Fibroblast of upper back skin (primary cell): Measurements from ENCODE around the gene TNFRSF21.
"Not testable (repeated sequence)": the region's sequence is repeated elsewhere in the genome, so short reads cannot be mapped to it uniquely, and the experiment has no call there.

Experiments used
- DNase-seq: peaks from one replicate; pipeline ENCODE4 v3.0.0-alpha.2; 2013

The TNFRSF21 gene

GRCh38 chr6:47321577-47321976 is 11.9 kb upstream of the TNFRSF21 start:
- DNase-seq, result no peak

- DNase-seq, result no peak
These were observed 10.2 kb upstream of the TNFRSF21 start for GRCh38 chr6:47319867-47320266.

- no peak for DNase-seq
These were observed 9.7 kb upstream of the TNFRSF21 start for GRCh38 chr6:47319382-47319781.

DNA sequence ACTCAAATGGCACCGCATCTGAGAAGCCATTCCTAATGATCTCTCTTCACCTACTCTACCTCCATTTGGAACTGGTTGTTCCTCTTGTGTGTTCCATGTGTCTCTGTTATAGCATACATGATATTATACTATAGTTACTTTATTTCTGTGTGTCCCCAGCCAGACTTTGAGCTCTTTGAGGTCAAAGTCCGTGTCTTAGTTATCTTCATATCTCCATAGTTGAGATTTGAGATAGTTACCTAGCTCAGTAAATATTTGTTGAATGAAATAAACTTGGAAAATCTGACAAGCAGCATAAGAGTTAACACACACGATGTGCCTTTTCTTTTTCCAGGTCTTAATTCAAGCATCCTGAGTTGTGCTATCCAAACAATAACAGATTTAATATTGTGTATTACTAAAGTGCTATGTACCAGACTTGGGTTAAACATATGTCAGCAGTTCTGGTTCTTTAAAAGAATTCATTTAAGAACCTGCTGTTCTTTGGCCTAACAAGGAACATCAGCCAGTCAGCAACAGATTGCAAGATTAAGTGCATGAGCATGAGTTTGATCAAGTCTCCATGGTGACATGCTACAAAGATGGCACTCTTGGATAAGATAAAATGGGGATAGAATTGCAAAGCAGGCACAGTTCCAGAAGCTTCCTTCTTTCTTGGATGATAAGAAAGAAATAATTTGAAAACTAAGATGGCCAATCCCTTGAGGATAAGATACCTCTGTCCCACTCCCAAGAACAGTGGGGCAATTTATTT is 8.7 kb upstream of the TNFRSF21 start:
- no peak for DNase-seq

DNA sequence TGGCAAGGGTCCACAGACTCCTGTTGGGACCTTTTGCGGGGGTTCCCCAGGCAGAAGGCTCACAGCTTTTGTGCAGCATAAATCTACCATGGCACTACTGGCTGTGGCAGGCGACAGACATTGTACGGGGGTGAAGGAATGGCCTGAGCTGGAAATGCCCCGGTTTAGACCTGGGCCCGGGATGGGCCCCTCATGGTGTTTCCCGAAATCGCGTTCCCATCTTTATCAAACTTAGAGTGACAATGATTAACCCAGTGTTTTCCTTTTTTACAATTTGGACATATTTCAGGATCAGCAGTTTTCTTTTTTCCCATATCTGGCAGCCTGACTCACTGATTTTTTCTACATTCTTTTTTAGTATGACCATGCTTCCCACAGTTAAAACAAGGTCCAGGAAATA is 5.5 kb upstream of the TNFRSF21 start:
- not testable (repeated sequence) for DNase-seq

GRCh38 chr6:47310131-47310480 is 401 bp upstream of the TNFRSF21 start:
- no peak for DNase-seq

- DNase-seq, result peak; percentile 7
These were observed 984 bp downstream of the TNFRSF21 start for GRCh38 chr6:47308552-47309290.

DNA sequence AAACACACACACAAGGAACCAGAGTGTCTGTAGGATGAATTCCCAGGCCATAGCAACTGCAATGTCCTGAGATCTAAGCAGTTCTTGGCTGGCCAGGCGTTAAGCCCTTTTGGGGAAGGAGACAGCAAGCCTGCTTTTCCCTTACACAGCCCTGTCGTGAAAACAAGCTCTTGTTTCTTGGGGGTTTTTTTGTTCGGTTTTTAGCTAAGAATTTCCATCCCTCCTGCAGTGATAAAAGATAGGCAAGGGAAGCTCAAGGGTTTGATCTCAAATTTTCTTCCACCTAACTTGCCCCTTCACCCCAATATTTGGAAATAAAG is 1.5 kb downstream of the TNFRSF21 start:
- DNase-seq, result no peak

DNA sequence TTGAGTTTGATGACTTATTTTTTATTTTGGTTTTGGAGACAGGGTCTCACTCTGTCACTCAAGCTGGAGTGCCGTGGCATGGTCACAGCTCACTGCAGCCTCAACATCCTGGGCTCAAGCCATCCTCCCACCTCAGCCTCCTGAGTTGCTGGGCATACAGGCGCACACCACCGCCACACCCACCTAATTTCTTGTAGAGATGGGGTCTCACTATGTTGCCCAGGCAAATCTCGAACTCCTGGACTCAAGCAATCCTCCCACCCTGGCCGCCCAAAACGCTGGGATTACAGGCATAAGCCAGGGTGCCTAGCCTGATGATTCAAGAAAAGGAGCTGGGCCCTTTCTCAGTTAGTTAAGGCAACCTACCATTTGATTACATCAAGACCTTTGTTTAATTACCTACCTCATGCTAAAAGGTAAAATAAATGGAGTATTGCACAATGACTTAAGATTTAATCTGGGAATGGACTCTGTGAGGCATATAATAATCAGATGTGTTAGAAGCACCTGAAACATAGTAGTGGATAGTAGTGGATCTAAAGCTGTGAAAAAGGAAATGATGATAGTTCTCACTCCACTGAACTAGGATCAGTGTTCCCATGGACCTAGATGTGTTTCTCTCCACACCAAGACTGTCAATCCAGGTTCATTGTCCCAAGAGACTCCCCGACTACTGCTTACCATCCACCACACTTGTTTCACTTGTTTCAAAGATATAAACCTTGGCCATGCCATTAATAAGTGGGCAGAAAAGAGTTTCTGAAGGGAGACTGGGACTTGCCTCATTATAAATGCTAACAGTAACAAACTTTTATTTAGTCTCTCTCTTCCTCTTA is 2.1 kb downstream of the TNFRSF21 start:
- no peak for DNase-seq

DNA sequence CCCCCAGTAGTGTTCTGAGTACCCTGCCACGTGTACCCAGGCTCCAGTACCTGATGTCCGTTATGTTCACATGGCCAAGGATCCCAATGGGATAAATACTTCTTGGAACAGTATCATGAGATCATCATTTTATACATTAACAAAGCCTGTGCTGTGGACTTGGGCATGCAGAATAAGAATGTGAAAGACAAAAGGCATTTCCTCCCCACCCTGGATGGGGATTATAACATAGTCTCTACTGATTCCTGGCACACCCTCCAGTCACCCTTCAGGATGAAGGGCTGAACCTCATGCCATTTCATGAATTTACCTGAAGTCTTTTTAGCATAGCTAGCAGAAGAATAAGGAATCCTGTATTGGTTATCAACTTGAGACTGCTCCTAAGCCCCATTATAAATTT is 2.8 kb downstream of the TNFRSF21 start:
- peak; percentile 10 for DNase-seq

GRCh38 chr6:47303861-47304260 is 5.8 kb downstream of the TNFRSF21 start:
- no peak for DNase-seq

DNA sequence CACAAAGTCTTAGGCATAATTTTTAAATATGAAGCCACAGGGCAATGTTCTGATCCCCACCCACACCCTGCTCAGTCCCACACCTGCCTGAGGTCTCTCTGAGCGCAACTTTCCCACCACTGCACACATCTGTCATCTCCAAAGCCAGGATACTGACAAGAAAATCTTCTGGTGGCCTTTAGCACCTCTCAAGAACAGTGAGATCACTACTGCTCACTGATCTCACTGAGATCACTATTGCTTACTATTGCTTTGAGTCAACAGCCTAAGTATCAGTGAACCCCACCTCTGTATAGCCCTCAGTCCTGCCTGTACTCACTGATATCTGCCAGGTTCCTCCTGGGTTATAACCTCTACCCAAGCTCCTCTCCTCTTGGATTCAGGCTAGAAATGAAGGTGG is 6.4 kb downstream of the TNFRSF21 start:
- DNase-seq, result no peak

DNA sequence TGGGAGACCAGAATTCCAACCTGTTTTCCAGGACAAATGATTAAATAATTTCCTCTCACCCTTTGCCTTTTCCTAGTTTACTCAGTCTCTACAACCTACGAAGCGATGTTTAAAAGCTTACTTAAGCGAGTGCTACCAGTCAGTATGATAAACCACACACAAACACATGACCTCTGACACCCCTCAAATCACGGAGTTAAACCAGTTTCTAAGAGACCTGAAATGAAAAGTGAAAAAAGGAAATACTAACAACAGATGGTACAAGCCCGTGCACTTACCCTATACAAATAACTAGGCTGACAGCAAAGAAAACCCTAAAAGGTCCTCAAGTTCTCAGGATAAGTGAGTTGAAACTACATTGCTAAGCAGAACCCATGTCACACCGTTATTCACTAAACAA is 7.7 kb downstream of the TNFRSF21 start:
- DNase-seq, result no peak

GRCh38 chr6:47301441-47301840 is 8.3 kb downstream of the TNFRSF21 start:
- no peak for DNase-seq

DNA sequence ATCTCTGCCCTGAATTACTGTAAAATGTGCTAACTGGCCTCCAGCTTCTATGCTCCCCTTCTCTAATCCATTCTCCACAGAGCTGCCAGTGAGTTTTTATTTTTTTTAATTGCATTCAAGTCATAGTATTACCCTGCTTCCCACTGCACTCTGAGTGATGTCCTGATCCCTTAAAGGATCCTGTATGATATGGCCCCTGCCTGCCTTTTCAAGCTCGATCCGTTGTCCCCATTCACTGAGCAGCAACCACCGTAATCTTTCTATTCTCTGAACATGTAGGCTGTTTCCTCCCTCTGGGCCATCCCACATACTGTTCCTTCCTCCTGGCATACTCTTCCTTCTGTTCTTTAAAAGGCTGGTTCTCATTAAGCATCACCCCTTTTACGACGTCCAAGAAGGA is 9.3 kb downstream of the TNFRSF21 start:
- no peak for DNase-seq

DNA sequence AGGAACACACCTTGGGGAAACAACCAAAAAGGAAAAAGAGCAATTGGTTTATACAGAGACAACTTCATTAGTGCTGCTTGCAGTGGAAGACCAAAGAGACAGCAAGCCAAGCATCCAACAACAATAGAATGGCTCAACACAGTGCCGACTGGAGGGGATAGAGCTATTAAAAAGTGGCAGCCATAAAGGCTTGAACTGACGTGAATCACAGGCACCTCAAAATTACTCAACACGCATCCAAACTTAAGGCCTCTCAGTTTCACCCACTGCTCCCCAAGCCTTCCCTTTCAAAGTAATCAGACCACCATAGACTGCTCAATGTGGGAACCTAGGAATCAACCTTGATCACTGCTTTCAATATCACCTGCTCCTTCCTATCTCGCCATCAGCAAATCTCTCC is 9.7 kb downstream of the TNFRSF21 start:
- no peak for DNase-seq

GRCh38 chr6:47298475-47298874 is 11.2 kb downstream of the TNFRSF21 start:
- DNase-seq, result no peak

- DNase-seq, result no peak
These were observed 14.7 kb downstream of the TNFRSF21 start for GRCh38 chr6:47294990-47295389.

DNA sequence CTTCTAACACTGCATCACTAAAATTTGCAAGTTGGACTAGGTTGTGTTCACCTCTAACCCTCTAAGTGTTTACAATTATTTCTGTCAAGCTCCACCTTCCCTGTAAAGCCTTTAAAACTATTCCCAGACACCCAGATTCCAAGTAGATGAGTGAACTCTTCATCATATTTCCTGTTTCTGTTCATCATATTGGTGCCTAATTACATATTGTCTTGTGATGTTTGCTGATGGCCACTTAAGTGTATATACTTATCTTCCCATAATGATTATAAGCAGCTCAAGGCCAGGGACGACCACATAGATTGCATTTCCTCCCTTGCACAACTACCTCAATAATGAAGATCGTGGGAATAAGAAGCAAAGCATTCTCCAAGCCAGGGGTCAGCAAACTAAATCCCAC is 16.8 kb downstream of the TNFRSF21 start:
- peak; percentile 7 for DNase-seq

GRCh38 chr6:47292027-47292426 is 17.7 kb downstream of the TNFRSF21 start:
- no peak for DNase-seq

GRCh38 chr6:47290124-47290834 is 19.4 kb downstream of the TNFRSF21 start:
- no peak for DNase-seq

GRCh38 chr6:47288267-47289090 is 21.2 kb downstream of the TNFRSF21 start:
- DNase-seq, result no peak
